Type B pancreatic cell (in vitro differentiated cells): ENCODE results near the gene KLHL25. TPM values are rescaled to one million over a fixed set of nuclear protein-coding genes. Genes with fewer than 3 reads are reported as not detected.

Experiments used
- DNase-seq: peaks from one replicate; pipeline ENCODE4 v3.0.0; 2021; ENCODE audit warnings: mixed read lengths; ENCODE audit not compliant: unreplicated experiment; ENCODE audit errors: extremely low spot score
- H3K27ac Mint-ChIP-seq: 2 replicates; pipeline ENCODE4 v1.8.0; 2021; ENCODE audit warnings: mild to moderate bottlenecking, mixed read lengths
- H3K27me3 Mint-ChIP-seq: 2 replicates; pipeline ENCODE4 v1.8.0; 2021; ENCODE audit warnings: mixed read lengths
- H3K36me3 Mint-ChIP-seq: 2 replicates; pipeline ENCODE4 v1.8.0; 2021; ENCODE audit warnings: mixed read lengths
- H3K4me1 Mint-ChIP-seq: one replicate; pipeline ENCODE4 v1.8.0; 2021; ENCODE audit warnings: mixed read lengths; ENCODE audit not compliant: unreplicated experiment
- H3K4me3 Mint-ChIP-seq: 2 replicates; pipeline ENCODE4 v1.8.0; 2021; ENCODE audit warnings: mild to moderate bottlenecking, mixed read lengths
- H3K9me3 Mint-ChIP-seq: 2 replicates; pipeline ENCODE4 v1.8.0; 2021; ENCODE audit warnings: mixed read lengths
- microRNA-seq: library from miRNA; unstranded; fragments of <30 nt; microRNA quantifications from one replicate; pipeline ENCODE4, GENCODE V29; 2020
- total RNA-seq: library from RNA; stranded (reverse); gene quantifications from 2 replicates; pipeline ENCODE4 v1.2.1, GENCODE V29; 2021; ENCODE audit warnings: low replicate concordance
- TF ChIP-seq, protein P1 (sequence below): fragments of 200-600 bp; sonication (generic); conservative IDR thresholded peaks from 2 replicates; pipeline ENCODE4 v1.5.0; 2021; ENCODE audit warnings: antibody characterized with exemption, mild to moderate bottlenecking

Gene KLHL25
- total RNA-seq, 1 donor from 2014 or later: 12.3 TPM

DNA sequence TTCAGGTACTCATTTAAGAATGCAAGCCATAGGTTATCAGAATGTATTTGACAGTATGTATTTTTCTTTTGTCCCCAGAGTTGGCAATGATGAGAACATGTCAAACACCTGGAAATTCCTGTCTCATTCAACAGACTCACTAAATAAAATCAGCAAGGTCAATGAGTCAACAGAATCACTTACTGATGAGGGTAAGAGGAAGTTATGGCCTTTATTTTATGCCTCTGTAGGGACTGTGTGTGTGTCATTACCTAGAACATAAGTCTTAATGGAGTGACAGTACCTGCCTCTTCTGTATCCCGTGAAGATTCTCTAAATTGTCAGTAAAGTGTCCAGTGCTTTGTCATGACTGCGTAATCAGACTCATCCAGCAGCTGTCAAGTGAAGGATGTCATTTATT, 77.5 kb downstream of the KLHL25 start:
- TF ChIP-seq, protein P1, sequence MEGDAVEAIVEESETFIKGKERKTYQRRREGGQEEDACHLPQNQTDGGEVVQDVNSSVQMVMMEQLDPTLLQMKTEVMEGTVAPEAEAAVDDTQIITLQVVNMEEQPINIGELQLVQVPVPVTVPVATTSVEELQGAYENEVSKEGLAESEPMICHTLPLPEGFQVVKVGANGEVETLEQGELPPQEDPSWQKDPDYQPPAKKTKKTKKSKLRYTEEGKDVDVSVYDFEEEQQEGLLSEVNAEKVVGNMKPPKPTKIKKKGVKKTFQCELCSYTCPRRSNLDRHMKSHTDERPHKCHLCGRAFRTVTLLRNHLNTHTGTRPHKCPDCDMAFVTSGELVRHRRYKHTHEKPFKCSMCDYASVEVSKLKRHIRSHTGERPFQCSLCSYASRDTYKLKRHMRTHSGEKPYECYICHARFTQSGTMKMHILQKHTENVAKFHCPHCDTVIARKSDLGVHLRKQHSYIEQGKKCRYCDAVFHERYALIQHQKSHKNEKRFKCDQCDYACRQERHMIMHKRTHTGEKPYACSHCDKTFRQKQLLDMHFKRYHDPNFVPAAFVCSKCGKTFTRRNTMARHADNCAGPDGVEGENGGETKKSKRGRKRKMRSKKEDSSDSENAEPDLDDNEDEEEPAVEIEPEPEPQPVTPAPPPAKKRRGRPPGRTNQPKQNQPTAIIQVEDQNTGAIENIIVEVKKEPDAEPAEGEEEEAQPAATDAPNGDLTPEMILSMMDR: no peak
- H3K4me1 Mint-ChIP-seq: peaks cover 2% of the 10 kb centered on the region
- H3K9me3 Mint-ChIP-seq: no peaks in the 10 kb centered on the region
- no peaks in the 10 kb centered on the region for H3K27me3 Mint-ChIP-seq
- peak overlapping the region; percentile 5 for H3K27ac Mint-ChIP-seq
- peaks cover 53% of the 10 kb centered on the region for H3K36me3 Mint-ChIP-seq
- no peak for DNase-seq
- H3K4me3 Mint-ChIP-seq: no peak overlapping the region

DNA sequence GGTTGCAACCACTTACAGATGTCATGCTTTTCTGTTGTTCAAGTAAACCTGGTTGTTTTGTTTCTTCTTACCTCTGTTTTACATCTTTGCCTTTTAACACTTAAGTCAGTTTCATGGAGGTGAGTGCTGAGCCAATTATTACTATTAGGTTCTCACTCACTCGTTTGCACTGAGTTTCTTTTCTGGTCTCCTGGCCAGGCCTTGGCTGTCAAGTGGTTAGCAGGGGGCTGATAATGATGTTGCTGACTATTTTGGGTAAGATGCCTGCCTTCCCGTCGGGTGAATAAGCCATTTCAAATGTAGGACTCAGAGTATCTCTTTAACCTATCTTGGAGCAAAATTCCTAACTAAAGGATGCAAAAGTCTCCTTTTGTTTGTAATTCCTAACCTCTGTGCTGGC, 78.5 kb downstream of the KLHL25 start:
- TF ChIP-seq, protein P1: no peak
- peaks cover 55% of the 10 kb centered on the region for H3K36me3 Mint-ChIP-seq
- DNase-seq: no peak
- no peak overlapping the region for H3K4me3 Mint-ChIP-seq
- no peaks in the 10 kb centered on the region for H3K27me3 Mint-ChIP-seq
- H3K4me1 Mint-ChIP-seq: peaks cover 3% of the 10 kb centered on the region
- no peak overlapping the region for H3K27ac Mint-ChIP-seq
- H3K9me3 Mint-ChIP-seq: no peaks in the 10 kb centered on the region

DNA sequence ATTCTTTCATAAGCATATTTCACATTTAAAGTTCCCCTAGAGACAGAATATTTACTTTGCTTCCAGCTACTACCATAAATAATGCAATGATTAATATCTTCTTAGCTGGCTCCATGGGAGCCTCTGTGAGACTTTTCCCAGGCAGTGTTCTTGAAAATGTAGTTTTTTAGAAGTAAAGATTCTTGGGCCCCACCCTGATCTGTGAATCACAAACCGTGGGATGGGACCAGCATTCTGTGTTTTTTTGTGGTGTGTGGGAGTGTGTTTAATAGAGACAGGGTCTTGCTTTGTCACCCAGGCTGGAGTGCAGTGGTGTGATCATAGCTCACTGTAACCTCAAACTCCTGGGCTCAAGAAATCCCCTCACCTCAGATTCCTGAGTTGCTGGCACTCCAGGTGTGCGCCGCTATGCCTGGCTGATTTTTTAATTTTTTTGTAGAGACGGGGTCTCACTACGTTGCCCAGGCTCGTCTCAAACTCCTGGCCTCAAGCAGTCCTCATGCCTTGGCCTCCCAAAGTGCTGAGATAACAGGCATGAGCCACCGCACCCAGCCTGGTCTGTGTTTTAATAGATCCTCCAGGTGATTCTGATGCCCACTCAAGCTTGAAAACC, 83.0 kb downstream of the KLHL25 start:
- TF ChIP-seq, protein P1: no peak
- Mint-ChIP-seq H3K36me3 (peaks cover 38% of the 10 kb centered on the region), H3K9me3 (no peaks in the 10 kb centered on the region), H3K4me3 (no peak overlapping the region), H3K27me3 (no peaks in the 10 kb centered on the region), H3K27ac (no peak overlapping the region), H3K4me1 (peaks cover 24% of the 10 kb centered on the region)
- DNase-seq: no peak

DNA sequence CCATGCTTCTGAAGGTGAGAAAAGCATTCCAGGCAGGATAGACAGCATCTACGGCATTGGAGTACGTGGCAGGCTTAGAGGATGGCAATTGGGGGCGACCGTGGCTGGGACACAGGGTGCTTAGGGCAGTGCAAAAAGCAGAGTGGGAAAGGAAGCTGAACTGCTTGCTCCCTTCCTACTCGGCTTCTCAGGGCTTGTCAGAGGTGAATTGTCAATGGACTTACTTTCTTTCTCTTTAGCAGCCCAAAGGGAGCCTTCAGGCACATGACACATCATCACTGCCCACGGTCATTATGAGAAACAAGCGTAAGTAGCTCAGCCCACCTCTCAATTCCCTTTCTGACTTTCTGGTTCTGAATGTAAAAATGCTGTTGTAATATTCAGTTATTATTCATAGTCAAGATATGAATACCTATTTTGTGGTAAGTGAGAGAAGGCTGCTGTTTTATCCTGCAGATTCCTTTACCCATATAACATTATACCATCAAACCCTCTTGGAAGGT, 84.3 kb downstream of the KLHL25 start:
- no peak overlapping the region for H3K4me3 Mint-ChIP-seq
- H3K4me1 Mint-ChIP-seq: peaks cover 33% of the 10 kb centered on the region

More for the DNA sequence above, 84.3 kb downstream of the KLHL25 start:
- Mint-ChIP-seq H3K27ac (no peak overlapping the region), H3K27me3 (no peaks in the 10 kb centered on the region), H3K9me3 (no peaks in the 10 kb centered on the region), H3K36me3 (peaks cover 35% of the 10 kb centered on the region)
- TF ChIP-seq, protein P1: no peak
- no peak for DNase-seq

Small RNAs within 50 kb of the gene (microRNA-seq; reads per million reads assigned to microRNA genes)
- gene MIR1276 (14.0 reads per million, percentile 37 among the genes with 10 or more reads in this experiment), gene MIR548AP (not detected)
